OCI-LY1 (cell line): ENCODE measurements around the gene PCDHGA3.

Experiments
- H2AFZ ChIP-seq: fragments of 200-600 bp; sonication (generic), shearing (Covaris generic); 2 replicates; pipeline ENCODE4 v1.6.0; 2014; ENCODE audit warnings: antibody characterized with exemption, mild to moderate bottlenecking, low read length
- H3F3A ChIP-seq: fragments of 200-600 bp; sonication (generic), shearing (Covaris generic); 2 replicates; pipeline ENCODE4 v1.6.0; 2014; ENCODE audit warnings: mild to moderate bottlenecking, antibody characterized with exemption, low read length, moderate library complexity; ENCODE audit not compliant: insufficient read depth
- H3K27ac ChIP-seq: fragments of 200-600 bp; sonication (generic); 2 replicates; pipeline ENCODE4 v1.5.1; 2014; ENCODE audit warnings: low read length, mixed run types, mild to moderate bottlenecking, low read depth; ENCODE audit not compliant: poor library complexity, severe bottlenecking
- H3K27me3 ChIP-seq: fragments of 200-600 bp; sonication (generic); 2 replicates; pipeline ENCODE4 v1.6.0; 2014; ENCODE audit warnings: antibody characterized with exemption, mild to moderate bottlenecking, low read length, moderate library complexity; ENCODE audit not compliant: insufficient read depth
- H3K36me3 ChIP-seq: fragments of 200-600 bp; sonication (generic); 2 replicates; pipeline ENCODE4 v1.6.1; 2014; ENCODE audit warnings: mild to moderate bottlenecking, antibody characterized with exemption, low read length, moderate library complexity, mixed read lengths; ENCODE audit not compliant: insufficient read depth
- H3K4me1 ChIP-seq: fragments of 200-600 bp; sonication (generic); 2 replicates; pipeline ENCODE4 v1.5.1; 2014; ENCODE audit warnings: mild to moderate bottlenecking, low read length, moderate library complexity; ENCODE audit not compliant: insufficient read depth, severe bottlenecking
- H3K4me2 ChIP-seq: fragments of 200-600 bp; sonication (generic), shearing (Covaris generic); 2 replicates; pipeline ENCODE4 v1.6.1; 2014; ENCODE audit warnings: low read length
- H3K4me3 ChIP-seq: fragments of 200-600 bp; sonication (generic); 2 replicates; pipeline ENCODE4 v1.5.1; 2014; ENCODE audit warnings: low read length, low read depth, mild to moderate bottlenecking, mixed read lengths; ENCODE audit not compliant: poor library complexity, severe bottlenecking
- H3K79me2 ChIP-seq: fragments of 200-600 bp; shearing (Covaris generic); 2 replicates; pipeline ENCODE4 v1.6.1; 2016; ENCODE audit warnings: mixed run types, low read length, mixed read lengths; ENCODE audit not compliant: insufficient read depth
- H3K9ac ChIP-seq: fragments of 200-600 bp; sonication (generic), shearing (Covaris generic); 2 replicates; pipeline ENCODE4 v1.6.1; 2014; ENCODE audit warnings: mild to moderate bottlenecking, low read length, mixed read lengths
- H3K9me2 ChIP-seq: fragments of 200-600 bp; sonication (generic), shearing (Covaris generic); 2 replicates; pipeline ENCODE4 v1.6.1; 2014; ENCODE audit warnings: low read depth, mild to moderate bottlenecking, low read length, mixed read lengths
- H3K9me3 ChIP-seq: fragments of 200-600 bp; shearing (Covaris generic); 2 replicates; pipeline ENCODE4 v1.6.1; 2014; ENCODE audit warnings: low read length, mixed read lengths
- H4K20me1 ChIP-seq: fragments of 200-600 bp; sonication (generic), shearing (Covaris generic); 2 replicates; pipeline ENCODE4 v1.6.0; 2016; ENCODE audit warnings: mild to moderate bottlenecking, low read length; ENCODE audit not compliant: insufficient read depth
- EZH2 ChIP-seq: fragments of 200-600 bp; sonication (generic), shearing (Covaris generic); IDR thresholded peaks from 2 replicates; pipeline ENCODE4 v1.8.0; 2017; ENCODE audit warnings: borderline replicate concordance, mixed run types, mild to moderate bottlenecking, antibody characterized with exemption, low read length, moderate library complexity, mixed read lengths
- TF ChIP-seq, protein P1 (sequence below): fragments of 200-600 bp; sonication (generic), shearing (Covaris generic); IDR thresholded peaks from 2 replicates; pipeline ENCODE4 v1.5.1; 2017; ENCODE audit warnings: mild to moderate bottlenecking, antibody characterized with exemption, low read length, moderate library complexity, mixed read lengths

PCDHGA3 gene

GRCh38 chr5:141356133-141356532, 12.5 kb downstream of the PCDHGA3 start:
- Histone ChIP-seq H3K27me3 (no peaks in the 10 kb centered on the region), H3K9ac (no peak overlapping the region), H2AFZ (no peak overlapping the region), H3K4me3 (no peak overlapping the region), H3K79me2 (no peaks in the 10 kb centered on the region), H3K36me3 (peaks cover 16% of the 10 kb centered on the region), H3K9me3 (peaks cover 43% of the 10 kb centered on the region), H3K4me1 (no peaks in the 10 kb centered on the region), H3K4me2 (no peak overlapping the region), H3K9me2 (no peaks in the 10 kb centered on the region), H4K20me1 (no peaks in the 10 kb centered on the region), H3K27ac (no peak overlapping the region), H3F3A (no peaks in the 10 kb centered on the region)
- TF ChIP-seq, protein P1, sequence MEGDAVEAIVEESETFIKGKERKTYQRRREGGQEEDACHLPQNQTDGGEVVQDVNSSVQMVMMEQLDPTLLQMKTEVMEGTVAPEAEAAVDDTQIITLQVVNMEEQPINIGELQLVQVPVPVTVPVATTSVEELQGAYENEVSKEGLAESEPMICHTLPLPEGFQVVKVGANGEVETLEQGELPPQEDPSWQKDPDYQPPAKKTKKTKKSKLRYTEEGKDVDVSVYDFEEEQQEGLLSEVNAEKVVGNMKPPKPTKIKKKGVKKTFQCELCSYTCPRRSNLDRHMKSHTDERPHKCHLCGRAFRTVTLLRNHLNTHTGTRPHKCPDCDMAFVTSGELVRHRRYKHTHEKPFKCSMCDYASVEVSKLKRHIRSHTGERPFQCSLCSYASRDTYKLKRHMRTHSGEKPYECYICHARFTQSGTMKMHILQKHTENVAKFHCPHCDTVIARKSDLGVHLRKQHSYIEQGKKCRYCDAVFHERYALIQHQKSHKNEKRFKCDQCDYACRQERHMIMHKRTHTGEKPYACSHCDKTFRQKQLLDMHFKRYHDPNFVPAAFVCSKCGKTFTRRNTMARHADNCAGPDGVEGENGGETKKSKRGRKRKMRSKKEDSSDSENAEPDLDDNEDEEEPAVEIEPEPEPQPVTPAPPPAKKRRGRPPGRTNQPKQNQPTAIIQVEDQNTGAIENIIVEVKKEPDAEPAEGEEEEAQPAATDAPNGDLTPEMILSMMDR: no peak
- no peak for TF ChIP-seq EZH2

- H3K9me3 ChIP-seq: peaks cover 42% of the 10 kb centered on the region
- H3K79me2 ChIP-seq: no peaks in the 10 kb centered on the region
- H3F3A ChIP-seq: no peaks in the 10 kb centered on the region
- H3K9me2 ChIP-seq: no peaks in the 10 kb centered on the region
- no peak overlapping the region for H2AFZ ChIP-seq
- no peaks in the 10 kb centered on the region for H4K20me1 ChIP-seq
- no peak overlapping the region for H3K4me3 ChIP-seq
- TF ChIP-seq, protein P1: no peak
- TF ChIP-seq EZH2: no peak
- H3K4me1 ChIP-seq: no peaks in the 10 kb centered on the region
- peaks cover 13% of the 10 kb centered on the region; the same call in 1 of the 2 replicates for H3K36me3 ChIP-seq
- no peak overlapping the region for H3K9ac ChIP-seq
- H3K27ac ChIP-seq: no peak overlapping the region
- H3K4me2 ChIP-seq: no peak overlapping the region
- no peaks in the 10 kb centered on the region for H3K27me3 ChIP-seq
Observed at GRCh38 chr5:141356950-141357349, 13.3 kb downstream of the PCDHGA3 start.

GRCh38 chr5:141359790-141360426, 16.3 kb downstream of the PCDHGA3 start, which contains the start of gene PCDHGB2:
PCDHGB2 (plus strand) TSS chr5:141359994; CDS start chr5:141360136, 142 bp downstream.
- no peak within 1 kb of the TSS for H3K9ac ChIP-seq
- no peak within 1 kb of the TSS for H3K27ac ChIP-seq
- peaks cover 48% of the 10 kb centered on the region for H3K9me3 ChIP-seq
- no peaks in the 10 kb centered on the region for H3K9me2 ChIP-seq
- no peaks in the 10 kb centered on the region for H3K4me1 ChIP-seq
- H4K20me1 ChIP-seq: no peaks in the 10 kb centered on the region
- no peak within 1 kb of the TSS for H3K4me2 ChIP-seq
- peaks cover 7% of the 10 kb centered on the region; the same call in 1 of the 2 replicates for H3K36me3 ChIP-seq
- no peak within 1 kb of the TSS for H2AFZ ChIP-seq
- TF ChIP-seq, protein P1: no peak
- no peak for TF ChIP-seq EZH2
- no peaks in the 10 kb centered on the region for H3K79me2 ChIP-seq
- H3K27me3 ChIP-seq: no peaks in the 10 kb centered on the region
- no peaks in the 10 kb centered on the region for H3F3A ChIP-seq
- H3K4me3 ChIP-seq: no peak within 1 kb of the TSS
